PC-9 (cell line): ENCODE data around the gene CILP. TPM values are rescaled to one million over a fixed set of nuclear protein-coding genes. Genes with fewer than 3 reads are reported as not detected.
"Not testable (repeated sequence)": the region's sequence is repeated elsewhere in the genome, so short reads cannot be mapped to it uniquely, and the experiment has no call there.

Experiments
- BruUV-seq: library from RNA; stranded (reverse); fragments of 400-500 nt; replicated peaks from 2 replicates; lab custom pipeline; 2021; lab: Mats Ljungman, UMichigan
- CTCF ChIA-PET: fragments of 300-600 bp; sonication (Branson Sonifier 250); formaldehyde crosslinking; loops from one replicate; lab custom pipeline; 2022; ENCODE audit warnings: antibody characterized with exemption; lab: Charles Lee
- POLR2A ChIA-PET: fragments of 300-600 bp; sonication (Branson Sonifier 250); formaldehyde crosslinking; loops from one replicate; lab custom pipeline; 2022; ENCODE audit warnings: antibody characterized with exemption; ENCODE audit not compliant: unreplicated experiment; lab: Charles Lee
- DNase-seq, 2 experiments: peaks; one replicate each; pipeline versions ENCODE4 v3.0.0 to v3.0.0-alpha.2; 2015 to 2022; ENCODE audit warnings: mixed read lengths in 1 of 2
- H2AFZ ChIP-seq: fragments of 200-600 bp; sonication (generic); 2 replicates; pipeline ENCODE4 v1.8.1; 2017; ENCODE audit warnings: antibody characterized with exemption
- H3F3A ChIP-seq: fragments of 200-600 bp; sonication (generic); 2 replicates; pipeline ENCODE4 v1.8.1; 2017; ENCODE audit warnings: antibody characterized with exemption, mild to moderate bottlenecking, low read depth; ENCODE audit not compliant: insufficient read depth
- H3K27ac ChIP-seq: fragments of 200-600 bp; sonication (generic); 2 replicates; pipeline ENCODE4 v1.6.1; 2016; ENCODE audit warnings: mixed run types
- H3K27me3 ChIP-seq: fragments of 200-600 bp; sonication (generic); 2 replicates; pipeline ENCODE4 v1.6.1; 2016; ENCODE audit warnings: low read depth, mixed run types; ENCODE audit not compliant: insufficient read depth
- H3K36me3 ChIP-seq: fragments of 200-600 bp; sonication (generic); 2 replicates; pipeline ENCODE4 v1.6.1; 2016; ENCODE audit warnings: low read depth, mixed run types
- H3K4me1 ChIP-seq: fragments of 200-600 bp; sonication (generic); replicated peaks from 2 replicates; pipeline ENCODE4 v1.6.1; 2016; ENCODE audit warnings: mixed run types; ENCODE audit not compliant: insufficient read depth
- H3K4me2 ChIP-seq: fragments of 200-600 bp; sonication (generic); 2 replicates; pipeline ENCODE4 v1.6.1; 2017; ENCODE audit warnings: mixed run types
- H3K4me3 ChIP-seq: fragments of 200-600 bp; sonication (generic); 2 replicates; pipeline ENCODE4 v1.6.1; 2016; ENCODE audit warnings: mixed run types
- H3K79me2 ChIP-seq: fragments of 200-600 bp; sonication (generic); 2 replicates; pipeline ENCODE4 v1.6.1; 2017; ENCODE audit warnings: low read depth, mixed run types
- H3K9me2 ChIP-seq: fragments of 200-600 bp; sonication (generic); 2 replicates; pipeline ENCODE4 v1.8.1; 2017; ENCODE audit warnings: mild to moderate bottlenecking; ENCODE audit not compliant: insufficient read depth
- H3K9me3 ChIP-seq: fragments of 200-600 bp; sonication (generic); 2 replicates; pipeline ENCODE4 v1.8.1; 2016; ENCODE audit warnings: low read depth; ENCODE audit not compliant: insufficient read depth
- H4K20me1 ChIP-seq: fragments of 200-600 bp; sonication (generic); 2 replicates; pipeline ENCODE4 v1.8.1; 2017; ENCODE audit not compliant: insufficient read depth
- EZH2 ChIP-seq: fragments of 200-600 bp; sonication (generic); IDR thresholded peaks from 2 replicates; pipeline ENCODE4 v1.8.0; 2017; ENCODE audit warnings: antibody characterized with exemption, low read depth
- intact Hi-C: fragments of 100-400 bp; cut with micrococcal nuclease; formaldehyde crosslinking; loops from one replicate; pipeline ENCODE4 v1.10.0; 2022; ENCODE audit not compliant: unreplicated experiment
- total RNA-seq: library from RNA; stranded (reverse); gene quantifications from 2 replicates; pipeline ENCODE4 v1.2.3, GENCODE V29; 2021
- TF ChIP-seq, protein P1 (sequence below): fragments of 200-600 bp; sonication (generic); conservative IDR thresholded peaks from 2 replicates; pipeline ENCODE4 v1.6.1; 2017; ENCODE audit warnings: mixed run types, antibody characterized with exemption, mild to moderate bottlenecking, moderate library complexity

Gene CILP
- total RNA-seq, 1 experiment from 2014 or later: 0.07 TPM

DNA sequence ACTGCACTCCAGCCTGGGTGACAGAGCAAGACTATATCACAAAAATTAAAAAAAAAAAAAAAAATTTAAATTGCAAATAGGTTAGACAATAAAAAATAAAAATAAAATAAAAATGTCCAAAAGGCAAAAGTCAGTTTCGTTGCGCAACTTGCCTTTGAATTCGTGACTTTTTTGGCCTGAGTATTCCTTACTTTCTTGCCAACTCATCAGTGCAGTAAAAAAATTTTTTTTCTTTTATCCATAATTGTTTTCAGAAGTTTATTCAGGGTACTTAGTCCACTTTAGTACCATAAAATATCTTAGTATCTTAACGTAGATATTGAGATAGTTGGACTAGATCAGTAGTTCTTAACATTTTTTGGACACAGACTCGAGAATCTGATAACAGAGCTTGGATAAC, 22.4 kb upstream of the CILP start:
- TF ChIP-seq EZH2: no peak
- TF ChIP-seq, protein P1, sequence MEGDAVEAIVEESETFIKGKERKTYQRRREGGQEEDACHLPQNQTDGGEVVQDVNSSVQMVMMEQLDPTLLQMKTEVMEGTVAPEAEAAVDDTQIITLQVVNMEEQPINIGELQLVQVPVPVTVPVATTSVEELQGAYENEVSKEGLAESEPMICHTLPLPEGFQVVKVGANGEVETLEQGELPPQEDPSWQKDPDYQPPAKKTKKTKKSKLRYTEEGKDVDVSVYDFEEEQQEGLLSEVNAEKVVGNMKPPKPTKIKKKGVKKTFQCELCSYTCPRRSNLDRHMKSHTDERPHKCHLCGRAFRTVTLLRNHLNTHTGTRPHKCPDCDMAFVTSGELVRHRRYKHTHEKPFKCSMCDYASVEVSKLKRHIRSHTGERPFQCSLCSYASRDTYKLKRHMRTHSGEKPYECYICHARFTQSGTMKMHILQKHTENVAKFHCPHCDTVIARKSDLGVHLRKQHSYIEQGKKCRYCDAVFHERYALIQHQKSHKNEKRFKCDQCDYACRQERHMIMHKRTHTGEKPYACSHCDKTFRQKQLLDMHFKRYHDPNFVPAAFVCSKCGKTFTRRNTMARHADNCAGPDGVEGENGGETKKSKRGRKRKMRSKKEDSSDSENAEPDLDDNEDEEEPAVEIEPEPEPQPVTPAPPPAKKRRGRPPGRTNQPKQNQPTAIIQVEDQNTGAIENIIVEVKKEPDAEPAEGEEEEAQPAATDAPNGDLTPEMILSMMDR: no peak
- no peaks in the 10 kb centered on the region for H3K79me2 ChIP-seq
- H4K20me1 ChIP-seq: no peaks in the 10 kb centered on the region
- ChIA-PET CTCF (no interaction called here), POLR2A (no interaction called here)
- H3K27ac ChIP-seq: no peak overlapping the region
- H3K4me3 ChIP-seq: no peak overlapping the region
- intact Hi-C loops: no loop called here
- BruUV-seq: no TSS peak
- H3K27me3 ChIP-seq: no peaks in the 10 kb centered on the region
- no peak overlapping the region for H2AFZ ChIP-seq
- DNase-seq: no peak
- no peaks in the 10 kb centered on the region for H3K4me1 ChIP-seq
- H3K9me3 ChIP-seq: no peaks in the 10 kb centered on the region
- H3K4me2 ChIP-seq: no peak overlapping the region
- no peaks in the 10 kb centered on the region for H3K36me3 ChIP-seq
- H3K9me2 ChIP-seq: no peaks in the 10 kb centered on the region
- H3F3A ChIP-seq: no peaks in the 10 kb centered on the region

DNA sequence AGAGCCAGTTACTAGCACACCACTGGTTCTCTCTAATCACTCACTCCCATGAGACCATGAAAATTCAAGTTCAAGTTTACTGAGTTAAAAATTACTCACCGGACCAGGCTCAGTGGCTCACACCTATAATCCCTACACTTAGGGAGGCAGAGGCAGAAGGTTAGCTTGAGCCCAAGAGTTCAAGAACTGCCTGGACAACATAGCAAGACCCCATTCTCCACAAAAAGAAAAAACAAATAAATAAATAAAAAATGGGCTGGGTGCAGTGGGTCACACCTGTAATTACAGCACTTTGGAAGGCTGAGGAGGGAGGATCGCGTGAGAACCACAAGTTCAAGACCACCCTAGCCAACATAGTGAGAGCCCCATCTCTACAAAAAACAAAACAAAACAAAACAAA, 21.2 kb upstream of the CILP start:
- no peak for DNase-seq
- Histone ChIP-seq H4K20me1 (no peaks in the 10 kb centered on the region), H3K9me3 (no peaks in the 10 kb centered on the region), H3K4me3 (no peak overlapping the region), H2AFZ (no peak overlapping the region), H3K27ac (no peak overlapping the region), H3K79me2 (no peaks in the 10 kb centered on the region), H3F3A (no peaks in the 10 kb centered on the region), H3K27me3 (no peaks in the 10 kb centered on the region), H3K4me2 (no peak overlapping the region), H3K36me3 (no peaks in the 10 kb centered on the region), H3K4me1 (no peaks in the 10 kb centered on the region), H3K9me2 (no peaks in the 10 kb centered on the region)
- BruUV-seq: no TSS peak
- intact Hi-C loops: no loop called here
- POLR2A ChIA-PET: no interaction called here
- TF ChIP-seq EZH2: no peak
- TF ChIP-seq, protein P1: no peak
- CTCF ChIA-PET: no interaction called here

DNA sequence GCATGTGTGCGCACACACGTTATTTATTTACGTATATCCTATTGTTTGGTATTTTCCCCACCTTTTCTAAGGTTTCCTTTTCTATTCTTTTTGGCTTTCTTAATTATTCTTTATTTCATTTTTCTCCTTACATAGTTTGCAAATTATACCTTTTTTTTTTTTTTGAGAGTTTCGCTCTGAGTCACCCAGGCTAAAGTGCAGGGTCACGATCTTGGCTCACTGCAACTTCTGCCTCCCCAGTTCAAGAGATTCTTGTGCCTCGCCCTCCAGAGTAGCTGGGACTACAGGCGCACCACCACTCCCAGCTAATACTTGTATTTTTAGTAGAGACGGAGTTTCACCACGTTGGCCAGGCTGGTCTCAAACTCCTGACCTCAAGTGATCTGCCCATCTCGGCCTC, 20.0 kb upstream of the CILP start:
- H3K9me2 ChIP-seq: no peaks in the 10 kb centered on the region
- intact Hi-C loops: no loop called here
- TF ChIP-seq, protein P1: no peak
- TF ChIP-seq EZH2: no peak
- H3K27me3 ChIP-seq: no peaks in the 10 kb centered on the region
- H3K4me2 ChIP-seq: no peak overlapping the region
- POLR2A ChIA-PET: interaction anchor here (0.6 kb wide), 1 partner anchor 406 kb away, joined by 7 read pairs; the partner anchor contains the start of gene PIF1
- no peak overlapping the region for H3K27ac ChIP-seq
- no peak overlapping the region for H3K4me3 ChIP-seq
- CTCF ChIA-PET: interaction anchor here (0.6 kb wide), 1 partner anchor 189 kb away, joined by 11 read pairs; no protein-coding TSS in a partner anchor
- no TSS peak for BruUV-seq
- no peak overlapping the region for H2AFZ ChIP-seq
- no peaks in the 10 kb centered on the region for H3K4me1 ChIP-seq
- no peaks in the 10 kb centered on the region for H3K36me3 ChIP-seq
- no peaks in the 10 kb centered on the region for H3F3A ChIP-seq
- no peaks in the 10 kb centered on the region for H4K20me1 ChIP-seq
- H3K9me3 ChIP-seq: no peaks in the 10 kb centered on the region
- DNase-seq: no peak
- H3K79me2 ChIP-seq: no peaks in the 10 kb centered on the region

DNA sequence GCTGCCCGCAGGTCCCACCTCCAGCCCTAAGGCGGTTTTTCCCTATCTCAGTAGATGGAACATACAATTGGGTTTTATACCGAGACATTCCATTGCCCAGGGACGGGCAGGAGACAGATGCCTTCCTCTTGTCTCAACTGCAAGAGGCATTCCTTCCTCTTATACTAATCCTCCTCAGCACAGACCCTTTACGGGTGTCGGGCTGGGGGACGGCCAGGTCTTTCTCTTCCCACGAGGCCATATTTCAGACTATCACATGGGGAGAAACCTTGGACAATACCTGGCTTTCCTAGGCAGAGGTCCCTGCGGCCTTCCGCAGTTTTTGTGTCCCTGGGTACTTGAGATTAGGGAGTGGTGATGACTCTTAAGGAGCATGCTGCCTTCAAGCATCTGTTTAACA, 15.6 kb upstream of the CILP start:
- H3F3A ChIP-seq, POLR2A ChIA-PET, H2AFZ ChIP-seq, H3K4me1 ChIP-seq, H3K27ac ChIP-seq, CTCF ChIA-PET, H3K4me2 ChIP-seq, H4K20me1 ChIP-seq, intact Hi-C loops, H3K79me2 ChIP-seq, H3K9me2 ChIP-seq, BruUV-seq, H3K36me3 ChIP-seq, H3K9me3 ChIP-seq, DNase-seq, H3K27me3 ChIP-seq, H3K4me3 ChIP-seq: not testable (repeated sequence)
